GM23338 (cell line): Measurements from ENCODE around the gene SMG6. TPM values are rescaled to one million over a fixed set of nuclear protein-coding genes. Genes with fewer than 3 reads are reported as not detected.
"Not testable (repeated sequence)": the region's sequence is repeated elsewhere in the genome, so short reads cannot be mapped to it uniquely, and the experiment has no call there.

Experiments used
- ATAC-seq: fragments of 200-7000 bp; cut with Tn5 transposase; 3 replicates; pipeline ENCODE4 v1.9.1; 2020
- DNase-seq: peaks from one replicate; pipeline ENCODE4 v3.0.0-alpha.2; 2015; ENCODE audit warnings: low spot score
- H2AFZ ChIP-seq: fragments of 200-600 bp; sonication (generic); 2 replicates; pipeline ENCODE4 v1.8.0; 2016; ENCODE audit warnings: antibody characterized with exemption, mild to moderate bottlenecking, moderate library complexity
- H3F3A ChIP-seq: fragments of 200-600 bp; sonication (generic); replicated peaks from 2 replicates; pipeline ENCODE4 v1.8.0; 2017; ENCODE audit warnings: antibody characterized with exemption, mixed run types, low read depth
- H3K27ac ChIP-seq: fragments of 200-600 bp; sonication (generic); 2 replicates; pipeline ENCODE4 v1.6.1; 2016; ENCODE audit warnings: low read depth
- H3K27me3 ChIP-seq: fragments of 200-600 bp; sonication (generic); 2 replicates; pipeline ENCODE4 v1.8.0; 2016; ENCODE audit warnings: mild to moderate bottlenecking, mixed run types, moderate library complexity; ENCODE audit not compliant: insufficient read depth
- H3K36me3 ChIP-seq: fragments of 200-600 bp; sonication (generic); 2 replicates; pipeline ENCODE4 v1.8.0; 2016; ENCODE audit warnings: mild to moderate bottlenecking; ENCODE audit not compliant: insufficient read depth
- H3K4me1 ChIP-seq: fragments of 200-600 bp; sonication (generic); 2 replicates; pipeline ENCODE4 v1.8.0; 2016; ENCODE audit warnings: mild to moderate bottlenecking, moderate library complexity; ENCODE audit not compliant: insufficient read depth
- H3K4me2 ChIP-seq: fragments of 200-600 bp; sonication (generic); 2 replicates; pipeline ENCODE4 v1.7.1; 2017; ENCODE audit warnings: mixed run types
- H3K4me3 ChIP-seq: fragments of 200-600 bp; sonication (generic); 2 replicates; pipeline ENCODE4 v1.6.1; 2016; ENCODE audit warnings: mixed run types
- H3K79me2 ChIP-seq: fragments of 200-600 bp; sonication (generic); replicated peaks from 2 replicates; pipeline ENCODE4 v1.8.0; 2017; ENCODE audit warnings: mild to moderate bottlenecking; ENCODE audit not compliant: insufficient read depth
- H3K9me2 ChIP-seq: fragments of 200-600 bp; sonication (generic); 2 replicates; pipeline ENCODE4 v1.8.0; 2017; ENCODE audit not compliant: insufficient read depth
- H4K20me1 ChIP-seq: fragments of 200-600 bp; sonication (generic); replicated peaks from 2 replicates; pipeline ENCODE4 v1.8.0; 2017; ENCODE audit warnings: mild to moderate bottlenecking; ENCODE audit not compliant: insufficient read depth
- H3K27ac Mint-ChIP-seq: 2 replicates; pipeline ENCODE4 v1.8.0; 2020; ENCODE audit warnings: inconsistent platforms, mild to moderate bottlenecking, moderate library complexity, mixed read lengths
- H3K27me3 Mint-ChIP-seq: 3 replicates; pipeline ENCODE4 v1.8.0; 2022; ENCODE audit warnings: low read depth, mild to moderate bottlenecking, moderate library complexity, mixed read lengths, inconsistent platforms; ENCODE audit not compliant: insufficient read depth, poor library complexity
- H3K36me3 Mint-ChIP-seq: 3 replicates; pipeline ENCODE4 v1.8.0; 2021; ENCODE audit warnings: low read depth, mild to moderate bottlenecking, inconsistent platforms, moderate library complexity, mixed read lengths
- H3K4me1 Mint-ChIP-seq: 3 replicates; pipeline ENCODE4 v1.8.0; 2020; ENCODE audit warnings: mild to moderate bottlenecking, inconsistent platforms, mixed read lengths
- H3K4me3 Mint-ChIP-seq: 3 replicates; pipeline ENCODE4 v1.8.0; 2021; ENCODE audit warnings: moderate library complexity, mild to moderate bottlenecking, inconsistent platforms, mixed read lengths
- H3K9me3 Mint-ChIP-seq: 3 replicates; pipeline ENCODE4 v1.8.0; 2020; ENCODE audit warnings: moderate library complexity, mild to moderate bottlenecking, inconsistent platforms, mixed read lengths
- EZH2phosphoT487 ChIP-seq: fragments of 200-600 bp; sonication (generic); IDR thresholded peaks from one replicate; pipeline ENCODE4 v1.8.1; 2018; ENCODE audit warnings: antibody characterized with exemption; ENCODE audit not compliant: unreplicated experiment
- ZNF114 ChIP-seq: fragments of 250-450 bp; sonication (Bioruptor Pico); IDR thresholded peaks from 2 replicates; pipeline ENCODE4 v1.5.0; 2020; ENCODE audit warnings: mild to moderate bottlenecking, moderate library complexity
- polyA plus RNA-seq: library from polyadenylated mRNA; unstranded; fragments of >200 nt; fragmentation: Nextera tagmentation; extraction: Ambion mirVana; gene quantifications from 2 replicates; pipeline ENCODE4 v1.2.1, GENCODE V29; 2016
- total RNA-seq: library from RNA; depleted of rRNA; stranded (reverse); fragments of >200 nt; shearing (Covaris generic); gene quantifications from 2 replicates; pipeline ENCODE4 v1.2.3, GENCODE V29; 2014
- TF ChIP-seq, protein P1 (sequence below): fragments of 250-450 bp; sonication (Bioruptor Pico); IDR thresholded peaks from 2 replicates; pipeline ENCODE4 v1.5.0; 2020; ENCODE audit warnings: mild to moderate bottlenecking, moderate library complexity
- TF ChIP-seq, protein P2 (sequence below): IDR thresholded peaks from 2 replicates; pipeline ENCODE4 v1.6.1; 2016; ENCODE audit warnings: antibody characterized with exemption

SMG6 gene
- total and polyA plus RNA-seq, 2 experiments from 2014 or later = 10.4 to 43.1 TPM

DNA sequence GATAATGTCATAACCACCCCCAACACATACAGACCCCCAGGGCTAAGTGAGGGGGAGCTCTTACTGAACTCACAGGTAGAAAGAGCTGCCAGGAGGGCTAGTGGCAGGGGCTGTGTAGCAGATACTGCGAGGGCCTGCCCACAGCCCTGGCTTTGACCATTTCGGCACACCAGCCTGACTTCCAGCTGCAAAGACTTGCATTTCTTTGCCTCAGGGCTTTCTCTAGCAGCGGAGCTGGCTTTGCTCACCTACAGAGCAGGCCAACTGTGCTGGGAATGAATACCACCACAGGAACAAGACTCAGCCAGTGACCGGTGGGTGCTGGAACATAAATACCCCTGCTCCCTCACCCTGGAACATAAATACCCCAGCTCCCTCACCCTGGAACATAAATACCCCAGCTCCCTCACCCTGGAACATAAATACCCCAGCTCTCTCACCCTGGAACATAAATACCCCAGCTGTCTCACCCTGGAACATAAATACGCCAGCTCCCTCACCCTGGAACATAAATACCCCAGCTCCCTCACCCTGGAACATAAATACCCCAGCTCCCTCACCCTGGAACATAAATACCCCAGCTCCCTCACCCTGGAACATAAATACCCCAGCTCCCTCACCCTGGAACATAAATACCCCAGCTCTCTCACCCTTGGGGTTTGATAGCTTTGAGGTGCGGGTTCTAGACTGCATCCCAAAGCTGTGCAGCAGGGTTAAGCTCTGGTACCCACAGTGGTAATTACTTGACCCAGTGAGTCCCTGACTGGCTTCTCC is 290.2 kb downstream of the SMG6 start:
- H3K36me3 Mint-ChIP-seq, H3K36me3 ChIP-seq, H4K20me1 ChIP-seq, H3K79me2 ChIP-seq, DNase-seq, H3K9me2 ChIP-seq, H3K27ac ChIP-seq, H3K27me3 ChIP-seq, H3K4me3 Mint-ChIP-seq, H3K27ac Mint-ChIP-seq, H3K9me3 Mint-ChIP-seq, H2AFZ ChIP-seq, H3K4me2 ChIP-seq, H3K4me3 ChIP-seq, H3F3A ChIP-seq, ATAC-seq: not testable (repeated sequence)
- peaks cover 13% of the 10 kb centered on the region; the same call in 1 of the 2 replicates for H3K4me1 ChIP-seq
- Mint-ChIP-seq H3K4me1 (peaks cover 17% of the 10 kb centered on the region), H3K27me3 (peaks cover 35% of the 10 kb centered on the region)

DNA sequence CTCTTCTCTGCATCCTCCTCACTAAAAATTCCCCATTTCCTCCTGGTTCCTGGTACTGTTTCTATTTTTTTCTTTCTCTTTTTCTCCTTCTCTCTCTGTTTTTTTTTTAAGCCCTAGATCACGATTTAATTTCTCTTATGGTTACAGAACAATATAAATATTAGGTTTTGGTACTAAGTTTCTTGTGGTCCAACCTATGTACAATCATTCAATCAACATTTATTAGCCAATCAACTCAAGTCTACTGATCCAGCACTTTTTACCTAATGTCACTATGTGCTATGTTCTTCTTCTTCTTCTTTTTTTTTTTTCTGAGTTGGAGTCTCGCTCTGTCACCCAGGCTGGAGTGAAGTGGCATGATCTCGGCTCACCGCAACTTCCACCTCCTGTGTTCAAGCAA is 291.1 kb downstream of the SMG6 start:
- no peak overlapping the region for H3K4me3 ChIP-seq
- H4K20me1 ChIP-seq = no peaks in the 10 kb centered on the region
- ATAC-seq (no peak), DNase-seq (no peak)
- 0 out of 2 replicates have a peak, but pooled peaks cover 5% of the 10 kb centered on the region for H3K27me3 ChIP-seq
- H3F3A ChIP-seq = no peaks in the 10 kb centered on the region; the same call in 1 of the 2 replicates
- H3K36me3 Mint-ChIP-seq = no peaks in the 10 kb centered on the region
- peaks cover 17% of the 10 kb centered on the region for H3K4me1 Mint-ChIP-seq
- H3K27ac ChIP-seq = no peak overlapping the region
- H3K4me3 Mint-ChIP-seq = no peak overlapping the region; the same call in 2 of the 3 replicates
- H3K36me3 ChIP-seq = no peaks in the 10 kb centered on the region
- H3K4me2 ChIP-seq = no peak overlapping the region
- H3K9me3 Mint-ChIP-seq = no peaks in the 10 kb centered on the region; the same call in 2 of the 3 replicates
- TF ChIP-seq, protein P1, sequence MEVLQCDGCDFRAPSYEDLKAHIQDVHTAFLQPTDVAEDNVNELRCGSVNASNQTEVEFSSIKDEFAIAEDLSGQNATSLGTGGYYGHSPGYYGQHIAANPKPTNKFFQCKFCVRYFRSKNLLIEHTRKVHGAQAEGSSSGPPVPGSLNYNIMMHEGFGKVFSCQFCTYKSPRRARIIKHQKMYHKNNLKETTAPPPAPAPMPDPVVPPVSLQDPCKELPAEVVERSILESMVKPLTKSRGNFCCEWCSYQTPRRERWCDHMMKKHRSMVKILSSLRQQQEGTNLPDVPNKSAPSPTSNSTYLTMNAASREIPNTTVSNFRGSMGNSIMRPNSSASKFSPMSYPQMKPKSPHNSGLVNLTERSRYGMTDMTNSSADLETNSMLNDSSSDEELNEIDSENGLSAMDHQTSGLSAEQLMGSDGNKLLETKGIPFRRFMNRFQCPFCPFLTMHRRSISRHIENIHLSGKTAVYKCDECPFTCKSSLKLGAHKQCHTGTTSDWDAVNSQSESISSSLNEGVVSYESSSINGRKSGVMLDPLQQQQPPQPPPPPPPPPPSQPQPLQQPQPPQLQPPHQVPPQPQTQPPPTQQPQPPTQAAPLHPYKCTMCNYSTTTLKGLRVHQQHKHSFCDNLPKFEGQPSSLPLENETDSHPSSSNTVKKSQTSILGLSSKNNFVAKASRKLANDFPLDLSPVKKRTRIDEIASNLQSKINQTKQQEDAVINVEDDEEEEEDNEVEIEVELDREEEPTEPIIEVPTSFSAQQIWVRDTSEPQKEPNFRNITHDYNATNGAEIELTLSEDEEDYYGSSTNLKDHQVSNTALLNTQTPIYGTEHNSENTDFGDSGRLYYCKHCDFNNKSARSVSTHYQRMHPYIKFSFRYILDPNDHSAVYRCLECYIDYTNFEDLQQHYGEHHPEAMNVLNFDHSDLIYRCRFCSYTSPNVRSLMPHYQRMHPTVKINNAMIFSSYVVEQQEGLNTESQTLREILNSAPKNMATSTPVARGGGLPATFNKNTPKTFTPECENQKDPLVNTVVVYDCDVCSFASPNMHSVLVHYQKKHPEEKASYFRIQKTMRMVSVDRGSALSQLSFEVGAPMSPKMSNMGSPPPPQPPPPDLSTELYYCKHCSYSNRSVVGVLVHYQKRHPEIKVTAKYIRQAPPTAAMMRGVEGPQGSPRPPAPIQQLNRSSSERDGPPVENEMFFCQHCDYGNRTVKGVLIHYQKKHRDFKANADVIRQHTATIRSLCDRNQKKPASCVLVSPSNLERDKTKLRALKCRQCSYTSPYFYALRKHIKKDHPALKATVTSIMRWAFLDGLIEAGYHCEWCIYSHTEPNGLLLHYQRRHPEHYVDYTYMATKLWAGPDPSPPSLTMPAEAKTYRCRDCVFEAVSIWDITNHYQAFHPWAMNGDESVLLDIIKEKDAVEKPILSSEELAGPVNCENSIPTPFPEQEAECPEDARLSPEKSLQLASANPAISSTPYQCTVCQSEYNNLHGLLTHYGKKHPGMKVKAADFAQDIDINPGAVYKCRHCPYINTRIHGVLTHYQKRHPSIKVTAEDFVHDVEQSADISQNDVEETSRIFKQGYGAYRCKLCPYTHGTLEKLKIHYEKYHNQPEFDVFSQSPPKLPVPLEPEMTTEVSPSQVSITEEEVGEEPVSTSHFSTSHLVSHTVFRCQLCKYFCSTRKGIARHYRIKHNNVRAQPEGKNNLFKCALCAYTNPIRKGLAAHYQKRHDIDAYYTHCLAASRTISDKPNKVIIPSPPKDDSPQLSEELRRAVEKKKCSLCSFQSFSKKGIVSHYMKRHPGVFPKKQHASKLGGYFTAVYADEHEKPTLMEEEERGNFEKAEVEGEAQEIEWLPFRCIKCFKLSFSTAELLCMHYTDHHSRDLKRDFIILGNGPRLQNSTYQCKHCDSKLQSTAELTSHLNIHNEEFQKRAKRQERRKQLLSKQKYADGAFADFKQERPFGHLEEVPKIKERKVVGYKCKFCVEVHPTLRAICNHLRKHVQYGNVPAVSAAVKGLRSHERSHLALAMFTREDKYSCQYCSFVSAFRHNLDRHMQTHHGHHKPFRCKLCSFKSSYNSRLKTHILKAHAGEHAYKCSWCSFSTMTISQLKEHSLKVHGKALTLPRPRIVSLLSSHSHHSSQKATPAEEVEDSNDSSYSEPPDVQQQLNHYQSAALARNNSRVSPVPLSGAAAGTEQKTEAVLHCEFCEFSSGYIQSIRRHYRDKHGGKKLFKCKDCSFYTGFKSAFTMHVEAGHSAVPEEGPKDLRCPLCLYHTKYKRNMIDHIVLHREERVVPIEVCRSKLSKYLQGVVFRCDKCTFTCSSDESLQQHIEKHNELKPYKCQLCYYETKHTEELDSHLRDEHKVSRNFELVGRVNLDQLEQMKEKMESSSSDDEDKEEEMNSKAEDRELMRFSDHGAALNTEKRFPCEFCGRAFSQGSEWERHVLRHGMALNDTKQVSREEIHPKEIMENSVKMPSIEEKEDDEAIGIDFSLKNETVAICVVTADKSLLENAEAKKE (CRISPR knock-in tag) = no peak
- TF ChIP-seq EZH2phosphoT487 = no peak
- no peak for TF ChIP-seq ZNF114 (CRISPR knock-in tag)
- TF ChIP-seq, protein P2, sequence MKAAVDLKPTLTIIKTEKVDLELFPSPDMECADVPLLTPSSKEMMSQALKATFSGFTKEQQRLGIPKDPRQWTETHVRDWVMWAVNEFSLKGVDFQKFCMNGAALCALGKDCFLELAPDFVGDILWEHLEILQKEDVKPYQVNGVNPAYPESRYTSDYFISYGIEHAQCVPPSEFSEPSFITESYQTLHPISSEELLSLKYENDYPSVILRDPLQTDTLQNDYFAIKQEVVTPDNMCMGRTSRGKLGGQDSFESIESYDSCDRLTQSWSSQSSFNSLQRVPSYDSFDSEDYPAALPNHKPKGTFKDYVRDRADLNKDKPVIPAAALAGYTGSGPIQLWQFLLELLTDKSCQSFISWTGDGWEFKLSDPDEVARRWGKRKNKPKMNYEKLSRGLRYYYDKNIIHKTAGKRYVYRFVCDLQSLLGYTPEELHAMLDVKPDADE = no peak
- no peak overlapping the region for H3K27ac Mint-ChIP-seq
- H3K4me1 ChIP-seq = peaks cover 13% of the 10 kb centered on the region; the same call in 1 of the 2 replicates
- H3K27me3 Mint-ChIP-seq = peaks cover 27% of the 10 kb centered on the region
- no peaks in the 10 kb centered on the region for H3K9me2 ChIP-seq
- no peaks in the 10 kb centered on the region for H3K79me2 ChIP-seq
- H2AFZ ChIP-seq = no peak overlapping the region
